GM19043 (cell line): Measurements from ENCODE around the gene REV1.
"Not testable (repeated sequence)": the region's sequence is repeated elsewhere in the genome, so short reads cannot be mapped to it uniquely, and the experiment has no call there.

Source experiments
- ATAC-seq: cut with Tn5 transposase; IDR thresholded peaks from one replicate; pipeline ENCODE4 v1.9.1; 2021; ENCODE audit warnings: low read depth; ENCODE audit not compliant: unreplicated experiment

The REV1 gene

DNA sequence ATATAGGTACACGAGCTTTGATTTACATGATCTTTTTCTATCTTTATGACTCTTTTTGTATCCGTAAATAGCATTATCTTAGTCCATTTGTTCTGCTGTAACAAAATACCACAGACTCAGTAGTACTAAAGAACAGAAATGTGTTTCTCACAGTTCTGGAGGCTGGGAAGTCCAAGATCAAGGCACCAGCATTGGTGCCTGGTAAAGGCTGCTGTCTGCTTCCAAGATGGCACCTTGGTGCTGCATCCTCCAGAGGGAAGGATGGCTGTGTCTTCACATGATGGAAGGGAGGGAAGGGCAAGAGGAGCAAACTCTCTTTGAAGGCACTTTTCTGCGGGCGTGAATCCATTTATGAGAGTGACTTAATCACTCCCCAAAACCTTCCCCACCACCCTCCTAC lies 116.7 kb downstream of the REV1 start:
- ATAC-seq = no peak

DNA sequence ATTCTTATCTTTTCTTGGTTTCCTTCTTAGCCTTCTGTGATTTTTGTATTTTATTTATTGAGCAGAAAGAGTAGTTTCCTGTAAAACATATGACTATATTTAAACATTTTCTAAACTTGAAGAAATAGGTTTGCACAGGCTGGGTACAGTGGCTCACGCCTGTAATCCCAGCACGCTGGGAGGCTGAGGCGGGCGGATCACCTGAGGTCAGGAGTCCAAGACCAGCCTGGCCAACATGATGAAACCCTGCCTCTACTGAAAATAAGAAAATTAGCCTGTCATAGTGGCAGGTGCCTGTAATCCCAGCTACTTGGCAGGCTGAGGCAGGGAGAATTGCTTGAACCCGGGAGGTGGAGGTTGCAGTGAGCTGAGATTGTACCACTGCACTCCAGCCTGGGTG lies 121.0 kb downstream of the REV1 start:
- not testable (repeated sequence) for ATAC-seq

DNA sequence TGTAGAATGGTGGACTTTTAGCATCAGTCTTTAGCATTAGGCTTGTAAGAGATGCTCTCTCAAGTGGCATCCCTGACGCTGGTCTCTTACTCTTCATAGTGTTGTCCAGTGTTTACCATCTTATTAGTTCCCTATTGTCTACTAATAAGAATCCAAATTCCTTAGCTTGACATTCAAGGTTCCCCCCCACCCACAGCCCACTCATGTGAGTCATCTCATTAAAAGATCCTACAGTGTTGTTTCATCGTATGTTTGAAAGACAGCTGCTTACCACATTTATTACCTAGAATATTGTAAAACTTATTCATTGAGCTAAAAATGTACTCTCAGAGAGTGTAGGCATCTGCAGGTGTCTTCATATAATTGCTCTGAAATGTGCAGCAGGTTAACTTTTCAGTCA lies 124.2 kb downstream of the REV1 start:
- ATAC-seq = no peak

DNA sequence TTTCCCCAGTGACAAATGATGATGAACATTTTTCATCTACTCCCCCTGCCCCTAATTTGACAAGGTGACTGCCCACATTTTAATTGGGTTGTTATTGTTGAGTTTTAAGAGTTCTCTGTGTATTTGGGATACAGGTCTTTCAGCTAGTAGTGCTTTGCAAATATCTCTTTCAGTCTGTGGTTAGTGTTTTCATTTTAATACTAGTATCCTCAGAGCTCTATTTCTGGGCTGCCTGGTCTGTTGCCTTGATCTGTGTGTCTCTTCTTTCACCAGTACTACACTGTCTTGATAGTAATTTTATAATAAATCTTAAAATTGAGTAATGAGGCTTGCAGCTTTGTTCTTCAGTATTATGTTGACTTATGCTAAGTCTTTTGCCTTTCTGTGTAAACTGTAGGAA lies 133.0 kb downstream of the REV1 start:
- no peak for ATAC-seq

DNA sequence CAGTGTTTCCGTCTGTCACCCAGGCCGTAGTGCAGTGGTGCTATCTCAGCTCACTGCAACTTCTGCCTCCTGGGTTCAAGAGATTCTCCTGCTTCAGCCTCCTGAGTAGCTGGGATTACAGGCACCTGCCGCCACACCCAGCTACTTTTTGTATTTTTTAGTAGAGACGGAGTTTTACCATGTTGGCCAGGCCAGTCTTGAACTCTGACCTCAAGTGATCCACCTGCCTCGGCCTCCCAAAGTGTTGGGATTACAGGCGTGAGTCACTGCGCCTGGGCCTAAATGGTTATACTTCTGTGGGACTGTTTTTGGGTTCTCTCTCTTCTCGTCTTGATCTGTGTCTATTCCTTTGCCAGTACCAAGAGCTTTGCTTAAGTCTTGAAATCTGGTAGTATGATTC lies 135.0 kb downstream of the REV1 start:
- ATAC-seq = not testable (repeated sequence)

DNA sequence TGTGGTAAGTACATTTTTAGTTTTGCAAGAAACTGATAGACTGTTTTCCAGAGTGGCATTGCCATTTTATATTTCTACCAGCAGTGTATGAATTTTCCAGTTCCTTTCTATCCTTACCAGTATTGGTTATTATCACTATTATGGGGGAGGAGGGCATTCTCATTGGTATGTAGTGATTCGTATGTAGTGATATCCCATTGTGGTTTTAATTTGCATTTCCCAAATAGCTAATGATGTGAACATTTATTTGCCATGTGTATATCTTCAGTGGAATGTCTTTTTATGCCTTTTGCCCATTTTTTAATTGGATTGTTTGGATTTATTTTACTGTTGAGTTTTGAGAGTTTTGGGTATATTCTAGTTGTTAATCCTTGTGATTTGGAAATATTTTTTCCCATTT lies 135.7 kb downstream of the REV1 start:
- no peak for ATAC-seq
